Activated naive CD4-positive, alpha-beta T cell treated with anti-CD3 and anti-CD28 coated beads for 36 hours (primary cell): Measurements from ENCODE around the gene SLC38A3. TPM values are rescaled to one million over a fixed set of nuclear protein-coding genes. Genes with fewer than 3 reads are reported as not detected.

Experiments
- CTCF ChIA-PET: fragments of 350-600 bp; sonication (Branson Sonifier 250); formaldehyde crosslinking; loops from one replicate; lab custom pipeline; 2021; ENCODE audit warnings: antibody characterized with exemption; lab: Charles Lee
- DNase-seq: peaks from one replicate; pipeline ENCODE4 v3.0.0-alpha.2; 2020
- H3K27ac Mint-ChIP-seq: one replicate; pipeline ENCODE4 v1.8.0; 2021; ENCODE audit warnings: mild to moderate bottlenecking, mixed read lengths
- H3K27me3 Mint-ChIP-seq: one replicate; pipeline ENCODE4 v1.8.0; 2021; ENCODE audit warnings: low read depth, mixed read lengths
- H3K36me3 Mint-ChIP-seq: one replicate; pipeline ENCODE4 v1.8.0; 2021; ENCODE audit warnings: low read depth, mixed read lengths
- H3K4me1 Mint-ChIP-seq: one replicate; pipeline ENCODE4 v1.8.0; 2021; ENCODE audit warnings: low read depth, mixed read lengths
- H3K4me3 Mint-ChIP-seq: one replicate; pipeline ENCODE4 v1.8.0; 2021; ENCODE audit warnings: mild to moderate bottlenecking, moderate library complexity, mixed read lengths
- H3K9me3 Mint-ChIP-seq: one replicate; pipeline ENCODE4 v1.8.0; 2021; ENCODE audit warnings: mixed read lengths
- intact Hi-C: fragments of 100-400 bp; cut with micrococcal nuclease; formaldehyde crosslinking; loops from one replicate; pipeline ENCODE4 v1.15.1; 2023
- total RNA-seq, 2 experiments: library from RNA; stranded (reverse); gene quantifications; one replicate each; pipeline ENCODE4 v1.2.3, GENCODE V29; 2021

The SLC38A3 gene
- total RNA-seq, 2 experiments from 2014 or later, result not detected

GRCh38 chr3:50185230-50185629, 19.8 kb upstream of the SLC38A3 start:
- DNase-seq, result no peak
- Mint-ChIP-seq H3K4me3 (no peak overlapping the region), H3K27ac (no peak overlapping the region), H3K9me3 (no peaks in the 10 kb centered on the region), H3K36me3 (no peaks in the 10 kb centered on the region), H3K27me3 (no peaks in the 10 kb centered on the region), H3K4me1 (no peaks in the 10 kb centered on the region)
- intact Hi-C loops, result no loop called here
- CTCF ChIA-PET, result interaction anchor here (0.6 to 0.9 kb wide), 3 partner anchors 10 to 425 kb away, joined by 3 to 4 read pairs (median 3); no protein-coding TSS in a partner anchor

GRCh38 chr3:50186096-50186495, 19.0 kb upstream of the SLC38A3 start:
- H3K27me3 Mint-ChIP-seq, result no peaks in the 10 kb centered on the region
- H3K27ac Mint-ChIP-seq, result no peak overlapping the region
- no peak overlapping the region for H3K4me3 Mint-ChIP-seq
- CTCF ChIA-PET, result interaction anchor here (0.9 kb wide), 1 partner anchor 9 kb away, joined by 3 read pairs; no protein-coding TSS in a partner anchor
- intact Hi-C loops, result no loop called here
- H3K9me3 Mint-ChIP-seq, result no peaks in the 10 kb centered on the region
- H3K4me1 Mint-ChIP-seq, result no peaks in the 10 kb centered on the region
- DNase-seq, result no peak
- H3K36me3 Mint-ChIP-seq, result no peaks in the 10 kb centered on the region

- peaks cover 2% of the 10 kb centered on the region for H3K4me1 Mint-ChIP-seq
- DNase-seq, result no peak
- H3K27ac Mint-ChIP-seq, result no peak overlapping the region
- CTCF ChIA-PET, result no interaction called here
- H3K36me3 Mint-ChIP-seq, result no peaks in the 10 kb centered on the region
- no peak overlapping the region for H3K4me3 Mint-ChIP-seq
- intact Hi-C loops, result no loop called here
- no peaks in the 10 kb centered on the region for H3K9me3 Mint-ChIP-seq
- H3K27me3 Mint-ChIP-seq, result peaks cover 2% of the 10 kb centered on the region
These were observed 17.3 kb upstream of the SLC38A3 start for GRCh38 chr3:50187750-50188149.

GRCh38 chr3:50189274-50189673, 15.8 kb upstream of the SLC38A3 start:
- no peak overlapping the region for H3K4me3 Mint-ChIP-seq
- peaks cover 10% of the 10 kb centered on the region for H3K4me1 Mint-ChIP-seq
- intact Hi-C loops, result loop anchor here (1.0 kb wide), 1 partner anchor 68 kb away; no protein-coding TSS in a partner anchor
- CTCF ChIA-PET, result interaction anchor here (0.6 to 8.1 kb wide), 3 partner anchors 19 to 69 kb away, joined by 3 to 151 read pairs (median 4); no protein-coding TSS in a partner anchor
- H3K36me3 Mint-ChIP-seq, result no peaks in the 10 kb centered on the region
- no peaks in the 10 kb centered on the region for H3K9me3 Mint-ChIP-seq
- no peak overlapping the region for H3K27ac Mint-ChIP-seq
- H3K27me3 Mint-ChIP-seq, result peaks cover 7% of the 10 kb centered on the region
- DNase-seq, result peak; percentile 66

GRCh38 chr3:50189989-50190388, 15.1 kb upstream of the SLC38A3 start:
- Mint-ChIP-seq H3K4me1 (peaks cover 15% of the 10 kb centered on the region), H3K27ac (no peak overlapping the region), H3K36me3 (no peaks in the 10 kb centered on the region), H3K9me3 (no peaks in the 10 kb centered on the region), H3K27me3 (peaks cover 8% of the 10 kb centered on the region), H3K4me3 (no peak overlapping the region)
- DNase-seq, result no peak
- intact Hi-C loops, result loop anchor here (1.0 to 5.0 kb wide), 2 partner anchors 69 to 132 kb away; partner anchors contain the start of gene HYAL2
- CTCF ChIA-PET, result interaction anchor here (0.6 to 8.1 kb wide), 5 partner anchors 26 to 102 kb away, joined by 3 to 151 read pairs (median 3); no protein-coding TSS in a partner anchor

- Mint-ChIP-seq H3K36me3 (no peaks in the 10 kb centered on the region), H3K4me3 (no peak within 1 kb of the TSS), H3K4me1 (peaks cover 15% of the 10 kb centered on the region), H3K27ac (no peak within 1 kb of the TSS), H3K27me3 (peaks cover 8% of the 10 kb centered on the region), H3K9me3 (no peaks in the 10 kb centered on the region)
- DNase-seq, result no peak
- CTCF ChIA-PET, result interaction anchor here (0.6 to 8.1 kb wide), 10 partner anchors 27 to 350 kb away, joined by 3 to 151 read pairs (median 4); no protein-coding TSS in a partner anchor
- intact Hi-C loops, result loop anchor here (5.0 kb wide), 1 partner anchor 131 kb away; the partner anchor contains the start of gene HYAL2
These were observed 14.0 kb upstream of the SLC38A3 start, which contains the start of gene GNAT1 for GRCh38 chr3:50190936-50191660. Gene GNAT1, plus strand, starts transcription at chr3:50191610. Its CDS starts 116 bp downstream, at chr3:50191726.

GRCh38 chr3:50192124-50192523, 12.9 kb upstream of the SLC38A3 start:
- intact Hi-C loops, result loop anchor here (1.0 to 5.0 kb wide), 4 partner anchors 34 to 130 kb away; partner anchors contain the start of genes HYAL2 and SEMA3F
- Mint-ChIP-seq H3K27me3 (peaks cover 8% of the 10 kb centered on the region), H3K4me3 (no peak overlapping the region), H3K36me3 (no peaks in the 10 kb centered on the region), H3K9me3 (no peaks in the 10 kb centered on the region), H3K27ac (no peak overlapping the region), H3K4me1 (peaks cover 15% of the 10 kb centered on the region)
- DNase-seq, result no peak
- CTCF ChIA-PET, result interaction anchor here (0.5 to 8.1 kb wide), 22 partner anchors 8 to 256 kb away, joined by 3 to 151 read pairs (median 4); no protein-coding TSS in a partner anchor

GRCh38 chr3:50192689-50193141, 12.4 kb upstream of the SLC38A3 start:
- Mint-ChIP-seq H3K9me3 (no peaks in the 10 kb centered on the region), H3K27me3 (peaks cover 8% of the 10 kb centered on the region), H3K4me1 (peaks cover 15% of the 10 kb centered on the region), H3K4me3 (no peak overlapping the region), H3K36me3 (no peaks in the 10 kb centered on the region), H3K27ac (no peak overlapping the region)
- intact Hi-C loops, result loop anchor here (1.0 to 5.0 kb wide), 4 partner anchors 34 to 130 kb away; partner anchors contain the start of genes HYAL2 and SEMA3F
- DNase-seq, result peak; percentile 90
- CTCF ChIA-PET, result interaction anchor here (0.5 to 8.1 kb wide), 24 partner anchors 9 to 356 kb away, joined by 3 to 151 read pairs (median 4); no protein-coding TSS in a partner anchor

- intact Hi-C loops, result loop anchor here (2.0 to 5.0 kb wide), 2 partner anchors 38 to 129 kb away; partner anchors contain the start of genes HYAL2 and SEMA3F
- Mint-ChIP-seq H3K4me1 (peaks cover 15% of the 10 kb centered on the region), H3K27me3 (peaks cover 8% of the 10 kb centered on the region), H3K4me3 (no peak overlapping the region), H3K36me3 (no peaks in the 10 kb centered on the region), H3K9me3 (no peaks in the 10 kb centered on the region), H3K27ac (no peak overlapping the region)
- no peak for DNase-seq
- CTCF ChIA-PET, result interaction anchor here (1.1 to 8.1 kb wide), 10 partner anchors 11 to 88 kb away, joined by 3 to 151 read pairs (median 10); no protein-coding TSS in a partner anchor
These were observed 11.8 kb upstream of the SLC38A3 start for GRCh38 chr3:50193286-50193685.

GRCh38 chr3:50193746-50194127, 11.3 kb upstream of the SLC38A3 start:
- Mint-ChIP-seq H3K9me3 (no peaks in the 10 kb centered on the region), H3K4me1 (peaks cover 15% of the 10 kb centered on the region), H3K36me3 (no peaks in the 10 kb centered on the region), H3K27ac (no peak overlapping the region), H3K4me3 (no peak overlapping the region), H3K27me3 (peaks cover 8% of the 10 kb centered on the region)
- CTCF ChIA-PET, result interaction anchor here (0.6 to 8.1 kb wide), 16 partner anchors 10 to 88 kb away, joined by 3 to 151 read pairs (median 7); partner anchors contain the start of gene SEMA3B
- DNase-seq, result no peak
- intact Hi-C loops, result loop anchor here (1.0 to 5.0 kb wide), 3 partner anchors 39 to 129 kb away; partner anchors contain the start of genes HYAL2 and SEMA3F

GRCh38 chr3:50194128-50194902, 10.8 kb upstream of the SLC38A3 start:
- intact Hi-C loops, result loop anchor here (1.0 to 5.0 kb wide), 2 partner anchors 52 to 128 kb away; partner anchors contain the start of gene HYAL2
- Mint-ChIP-seq H3K27me3 (peaks cover 8% of the 10 kb centered on the region), H3K27ac (no peak overlapping the region), H3K36me3 (no peaks in the 10 kb centered on the region), H3K4me3 (no peak overlapping the region), H3K4me1 (peaks cover 15% of the 10 kb centered on the region), H3K9me3 (no peaks in the 10 kb centered on the region)
- DNase-seq, result peak; percentile 78
- CTCF ChIA-PET, result interaction anchor here (0.6 to 8.1 kb wide), 29 partner anchors 9 to 891 kb away, joined by 3 to 151 read pairs (median 4); partner anchors contain the start of gene SEMA3B
